Measurements from ENCODE around the gene VPS18.

The VPS18 gene

GRCh38 chr15:40901053-40901443, 6.8 kb downstream of the VPS18 start:
- no peak for DNase-seq

GRCh38 chr15:40902605-40903561, 8.6 kb downstream of the VPS18 start:
- DNase-seq: no peak

- no peak for DNase-seq
Measured at GRCh38 chr15:40904552-40905201, 10.4 kb downstream of the VPS18 start.

GRCh38 chr15:40906091-40906990, 12.1 kb downstream of the VPS18 start:
- DNase-seq: peak; percentile 88

- peak; percentile 19 for DNase-seq
Measured at GRCh38 chr15:40906991-40907802, 12.9 kb downstream of the VPS18 start.

- DNase-seq: no peak
Measured at GRCh38 chr15:40908095-40908494, 13.8 kb downstream of the VPS18 start.

- no peak for DNase-seq
Measured at GRCh38 chr15:40909662-40910630, 15.7 kb downstream of the VPS18 start.

- no peak for DNase-seq
Measured at GRCh38 chr15:40911141-40911540, 16.9 kb downstream of the VPS18 start.

GRCh38 chr15:40911693-40912092, 17.4 kb downstream of the VPS18 start:
- no peak for DNase-seq

GRCh38 chr15:40912478-40912877, 18.2 kb downstream of the VPS18 start:
- DNase-seq: no peak

- no peak for DNase-seq
Measured at GRCh38 chr15:40914013-40914412, 19.8 kb downstream of the VPS18 start.

- no peak for DNase-seq
Measured at GRCh38 chr15:40914486-40914885, 20.2 kb downstream of the VPS18 start.

GRCh38 chr15:40915116-40915661, 20.9 kb downstream of the VPS18 start:
- DNase-seq: no peak

- no peak for DNase-seq
Measured at GRCh38 chr15:40915679-40916078, 21.4 kb downstream of the VPS18 start.

- no peak for DNase-seq
Measured at GRCh38 chr15:40917585-40917984, 23.3 kb downstream of the VPS18 start.

- no peak for DNase-seq
Measured at GRCh38 chr15:40918146-40918798, 24.0 kb downstream of the VPS18 start.

GRCh38 chr15:40918799-40919392, 24.6 kb downstream of the VPS18 start:
- no peak for DNase-seq

GRCh38 chr15:40921949-40922607, 27.8 kb downstream of the VPS18 start:
- DNase-seq: no peak

GRCh38 chr15:40922608-40923005, 28.4 kb downstream of the VPS18 start:
- DNase-seq: no peak
